MM.1S (cell line): ENCODE results near the gene OR4C15.

Experiments
- DNase-seq: peaks from one replicate; pipeline ENCODE4 v3.0.0-alpha.2; 2015
- H2AFZ ChIP-seq: fragments of 300-600 bp; sonication (generic); 2 replicates; pipeline ENCODE4 v1.6.0; 2016; ENCODE audit warnings: antibody characterized with exemption, low read length
- H3F3A ChIP-seq: fragments of 300-600 bp; sonication (generic); 2 replicates; pipeline ENCODE4 v1.6.1; 2016; ENCODE audit warnings: mild to moderate bottlenecking, antibody characterized with exemption, low read length, moderate library complexity, mixed read lengths; ENCODE audit not compliant: insufficient read depth
- H3K27ac ChIP-seq: fragments of 300-600 bp; sonication (generic); 2 replicates; pipeline ENCODE4 v1.5.1; 2016; ENCODE audit warnings: mild to moderate bottlenecking, low read length
- H3K27me3 ChIP-seq: fragments of 300-600 bp; sonication (generic); replicated peaks from 2 replicates; pipeline ENCODE4 v1.6.0; 2016; ENCODE audit warnings: low read length; ENCODE audit not compliant: insufficient read depth
- H3K36me3 ChIP-seq: fragments of 300-600 bp; sonication (generic); replicated peaks from 2 replicates; pipeline ENCODE4 v1.6.1; 2016; ENCODE audit warnings: mild to moderate bottlenecking, low read length, mixed read lengths; ENCODE audit not compliant: insufficient read depth
- H3K4me1 ChIP-seq: fragments of 300-600 bp; sonication (generic); 2 replicates; pipeline ENCODE4 v1.6.1; 2016; ENCODE audit warnings: low read length, mixed read lengths
- H3K4me2 ChIP-seq: fragments of 300-600 bp; sonication (generic); 2 replicates; pipeline ENCODE4 v1.6.0; 2016; ENCODE audit warnings: low read depth, low read length
- H3K4me3 ChIP-seq: fragments of 300-600 bp; sonication (generic); 2 replicates; pipeline ENCODE4 v1.5.1; 2016; ENCODE audit warnings: low read length, mixed read lengths
- H3K79me2 ChIP-seq: fragments of 300-600 bp; sonication (generic); 2 replicates; pipeline ENCODE4 v1.6.1; 2016; ENCODE audit warnings: mixed run types, low read length, mixed read lengths
- H3K9ac ChIP-seq: fragments of 300-600 bp; sonication (generic); 2 replicates; pipeline ENCODE4 v1.6.1; 2016; ENCODE audit warnings: low read length, mixed read lengths
- H3K9me2 ChIP-seq: fragments of 300-600 bp; sonication (generic); replicated peaks from 2 replicates; pipeline ENCODE4 v1.6.1; 2016; ENCODE audit warnings: mild to moderate bottlenecking, low read length, mixed read lengths; ENCODE audit not compliant: insufficient read depth
- H3K9me3 ChIP-seq: fragments of 300-600 bp; sonication (generic); replicated peaks from 2 replicates; pipeline ENCODE4 v1.6.1; 2016; ENCODE audit warnings: mild to moderate bottlenecking, low read length, mixed read lengths; ENCODE audit not compliant: insufficient read depth
- H4K20me1 ChIP-seq: fragments of 300-600 bp; sonication (generic); 2 replicates; pipeline ENCODE4 v1.6.1; 2016; ENCODE audit warnings: mild to moderate bottlenecking, low read length, moderate library complexity, mixed read lengths; ENCODE audit not compliant: insufficient read depth
- EZH2 ChIP-seq: fragments of 300-600 bp; sonication (generic); optimal IDR thresholded peaks from 2 replicates; pipeline ENCODE3; 2017; ENCODE audit warnings: low read depth, mild to moderate bottlenecking, antibody characterized with exemption, low read length, mixed read lengths
- EZH2phosphoT487 ChIP-seq: fragments of 300-600 bp; sonication (generic); IDR thresholded peaks from 2 replicates; pipeline ENCODE4 v1.6.1; 2018; ENCODE audit warnings: antibody characterized with exemption, low read length
- TF ChIP-seq, protein P1 (sequence below): fragments of 300-600 bp; sonication (generic); IDR thresholded peaks from 2 replicates; pipeline ENCODE4 v1.5.1; 2016; ENCODE audit warnings: antibody characterized with exemption, low read length, mixed read lengths

OR4C15 gene

DNA sequence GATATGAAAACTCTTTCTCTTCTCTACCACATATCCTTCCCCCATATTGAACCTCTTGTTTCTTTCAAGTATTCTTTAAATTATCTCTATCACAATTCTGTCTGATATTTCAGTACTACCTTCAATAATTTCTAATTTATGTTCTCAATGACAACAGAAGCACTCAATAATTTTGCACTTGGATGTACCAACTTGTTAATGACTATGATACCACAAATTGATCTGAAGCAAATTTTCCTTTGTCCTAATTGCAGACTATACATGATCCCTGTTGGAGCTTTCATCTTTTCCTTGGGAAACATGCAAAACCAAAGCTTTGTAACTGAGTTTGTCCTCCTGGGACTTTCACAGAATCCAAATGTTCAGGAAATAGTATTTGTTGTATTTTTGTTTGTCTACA lies at the start of gene OR4C15:
TSS of gene OR4C15 (plus strand) at position 301 of the 400 bp plus-strand sequence. CDS start at position 301, 0 bp downstream.
- H3K9ac ChIP-seq, result no peak within 1 kb of the TSS
- no peaks in the 10 kb centered on the region for H3K36me3 ChIP-seq
- no peaks in the 10 kb centered on the region for H3K9me2 ChIP-seq
- H3K4me2 ChIP-seq, result no peak within 1 kb of the TSS
- no peaks in the 10 kb centered on the region for H3F3A ChIP-seq
- H2AFZ ChIP-seq, result no peak within 1 kb of the TSS
- H3K9me3 ChIP-seq, result no peaks in the 10 kb centered on the region
- no peaks in the 10 kb centered on the region for H3K79me2 ChIP-seq
- H3K4me3 ChIP-seq, result no peak within 1 kb of the TSS
- H3K4me1 ChIP-seq, result no peaks in the 10 kb centered on the region
- H4K20me1 ChIP-seq, result no peaks in the 10 kb centered on the region
- H3K27me3 ChIP-seq, result no peaks in the 10 kb centered on the region
- TF ChIP-seq, protein P1, sequence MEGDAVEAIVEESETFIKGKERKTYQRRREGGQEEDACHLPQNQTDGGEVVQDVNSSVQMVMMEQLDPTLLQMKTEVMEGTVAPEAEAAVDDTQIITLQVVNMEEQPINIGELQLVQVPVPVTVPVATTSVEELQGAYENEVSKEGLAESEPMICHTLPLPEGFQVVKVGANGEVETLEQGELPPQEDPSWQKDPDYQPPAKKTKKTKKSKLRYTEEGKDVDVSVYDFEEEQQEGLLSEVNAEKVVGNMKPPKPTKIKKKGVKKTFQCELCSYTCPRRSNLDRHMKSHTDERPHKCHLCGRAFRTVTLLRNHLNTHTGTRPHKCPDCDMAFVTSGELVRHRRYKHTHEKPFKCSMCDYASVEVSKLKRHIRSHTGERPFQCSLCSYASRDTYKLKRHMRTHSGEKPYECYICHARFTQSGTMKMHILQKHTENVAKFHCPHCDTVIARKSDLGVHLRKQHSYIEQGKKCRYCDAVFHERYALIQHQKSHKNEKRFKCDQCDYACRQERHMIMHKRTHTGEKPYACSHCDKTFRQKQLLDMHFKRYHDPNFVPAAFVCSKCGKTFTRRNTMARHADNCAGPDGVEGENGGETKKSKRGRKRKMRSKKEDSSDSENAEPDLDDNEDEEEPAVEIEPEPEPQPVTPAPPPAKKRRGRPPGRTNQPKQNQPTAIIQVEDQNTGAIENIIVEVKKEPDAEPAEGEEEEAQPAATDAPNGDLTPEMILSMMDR, result no peak
- TF ChIP-seq EZH2, result no peak
- TF ChIP-seq EZH2phosphoT487, result no peak
- no peak for DNase-seq
- no peak within 1 kb of the TSS for H3K27ac ChIP-seq

GRCh38 chr11:55571828-55572227 lies 17.6 kb downstream of the OR4C15 start, which contains the start of gene OR4C16:
OR4C16 (plus strand) TSS chr11:55572128; CDS start chr11:55572128, 0 bp downstream.
- H3F3A ChIP-seq, result no peaks in the 10 kb centered on the region
- H3K9me2 ChIP-seq, result no peaks in the 10 kb centered on the region
- H3K36me3 ChIP-seq, result no peaks in the 10 kb centered on the region
- TF ChIP-seq EZH2phosphoT487 (no peak), EZH2 (no peak)
- TF ChIP-seq, protein P1, result no peak
- H3K79me2 ChIP-seq, result no peaks in the 10 kb centered on the region
- no peak within 1 kb of the TSS for H3K4me2 ChIP-seq
- H3K27me3 ChIP-seq, result no peaks in the 10 kb centered on the region
- no peaks in the 10 kb centered on the region; the same call in 1 of the 2 replicates for H3K9me3 ChIP-seq
- no peak within 1 kb of the TSS for H3K9ac ChIP-seq
- H3K4me1 ChIP-seq, result no peaks in the 10 kb centered on the region
- no peak for DNase-seq
- no peak within 1 kb of the TSS for H3K4me3 ChIP-seq
- H3K27ac ChIP-seq, result no peak within 1 kb of the TSS
- H2AFZ ChIP-seq, result no peak within 1 kb of the TSS
- H4K20me1 ChIP-seq, result no peaks in the 10 kb centered on the region

DNA sequence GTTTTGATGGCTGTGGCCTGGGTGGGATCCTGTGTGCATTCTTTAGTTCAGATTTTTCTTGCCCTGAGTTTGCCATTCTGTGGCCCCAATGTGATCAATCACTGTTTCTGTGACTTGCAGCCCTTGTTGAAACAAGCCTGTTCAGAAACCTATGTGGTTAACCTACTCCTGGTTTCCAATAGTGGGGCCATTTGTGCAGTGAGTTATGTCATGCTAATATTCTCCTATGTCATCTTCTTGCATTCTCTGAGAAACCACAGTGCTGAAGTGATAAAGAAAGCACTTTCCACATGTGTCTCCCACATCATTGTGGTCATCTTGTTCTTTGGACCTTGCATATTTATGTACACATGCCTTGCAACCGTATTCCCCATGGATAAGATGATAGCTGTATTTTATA lies 18.3 kb downstream of the OR4C15 start:
- Histone ChIP-seq H3K36me3 (no peaks in the 10 kb centered on the region), H3K9me2 (no peaks in the 10 kb centered on the region), H3F3A (no peaks in the 10 kb centered on the region), H3K79me2 (no peaks in the 10 kb centered on the region), H2AFZ (no peak overlapping the region), H3K27ac (no peak overlapping the region), H3K4me2 (no peak overlapping the region), H3K9ac (no peak overlapping the region), H3K4me1 (no peaks in the 10 kb centered on the region), H3K9me3 (no peaks in the 10 kb centered on the region; the same call in 1 of the 2 replicates), H3K27me3 (no peaks in the 10 kb centered on the region), H4K20me1 (no peaks in the 10 kb centered on the region), H3K4me3 (no peak overlapping the region)
- TF ChIP-seq EZH2phosphoT487 (no peak), EZH2 (no peak)
- TF ChIP-seq, protein P1, result no peak
- DNase-seq, result peak; percentile 49
